GM12878 (cell line): Measurements from ENCODE around the gene ZMIZ1. TPM values are rescaled to one million over a fixed set of nuclear protein-coding genes. Genes with fewer than 3 reads are reported as not detected.

ENCODE experiments used
- ATAC-seq: fragments of 200-7000 bp; cut with Tn5 transposase; 3 replicates; pipeline ENCODE4 v1.9.1; 2020; ENCODE audit warnings: mild to moderate bottlenecking, moderate library complexity
- BruUV-seq: library from RNA; stranded (reverse); fragments of 400-500 nt; replicated peaks from 2 replicates; lab custom pipeline; 2021; lab: Mats Ljungman, UMichigan
- CTCF ChIA-PET: fragments of 300-600 bp; sonication (Branson Sonifier 250); formaldehyde crosslinking; extraction: SDS; loops from one replicate; lab custom pipeline; 2021; ENCODE audit warnings: inconsistent platforms; lab: Yijun Ruan, JAX
- POLR2A ChIA-PET: fragments of 350-600 bp; formaldehyde crosslinking; extraction: SDS; loops from one replicate; lab custom pipeline; 2021; ENCODE audit warnings: inconsistent platforms; lab: Charles Lee
- RAD21 ChIA-PET: fragments of 300-600 bp; sonication (Branson Sonifier 250); formaldehyde crosslinking; loops from one replicate; lab custom pipeline; 2023; ENCODE audit warnings: antibody characterized with exemption; ENCODE audit not compliant: unreplicated experiment; lab: Charles Lee
- SMC1A ChIA-PET: fragments of 300-600 bp; sonication (Branson Sonifier 250); formaldehyde crosslinking; loops from one replicate; lab custom pipeline; 2023; ENCODE audit not compliant: unreplicated experiment, uncharacterized antibody; lab: Charles Lee
- DNase-seq: peaks from one replicate; pipeline ENCODE4 v3.0.0-alpha.2; 2011; ENCODE audit warnings: low read depth, low spot score
- FAIRE-seq: peaks from 3 replicates; lab custom pipeline; 2011; peaks lifted over from hg19 to GRCh38; lab: Jason Lieb, UNC
- H2AFZ ChIP-seq: 2 replicates; pipeline ENCODE4 v1.6.0; 2011; ENCODE audit warnings: low read depth, low read length, control low read depth; ENCODE audit not compliant: control insufficient read depth
- H3K27ac ChIP-seq: 2 replicates; pipeline ENCODE4 v1.5.1; 2011; ENCODE audit warnings: control low read depth; ENCODE audit not compliant: control insufficient read depth, insufficient read depth
- H3K27me3 ChIP-seq, 2 experiments: replicated peaks in 1 of 2; 2 replicates each; pipeline versions ENCODE4 v1.6.0 to v1.6.1; 2011; ENCODE audit warnings: low read length in 1 of 2; ENCODE audit not compliant: control insufficient read depth in 2 of 2, insufficient read depth in 2 of 2
- H3K36me3 ChIP-seq, 2 experiments: 2 replicates each; pipeline ENCODE4 v1.5.1; 2011; ENCODE audit warnings: low read length in 1 of 2; ENCODE audit not compliant: control insufficient read depth in 2 of 2, insufficient read depth in 2 of 2
- H3K4me1 ChIP-seq: 2 replicates; pipeline ENCODE4 v1.6.1; 2011; ENCODE audit warnings: mild to moderate bottlenecking, low read length, moderate library complexity, mixed read lengths; ENCODE audit not compliant: control insufficient read depth, insufficient read depth
- H3K4me2 ChIP-seq: 2 replicates; pipeline ENCODE4 v1.6.0; 2011; ENCODE audit warnings: control low read depth; ENCODE audit not compliant: control insufficient read depth, insufficient read depth
- H3K4me3 ChIP-seq: fragments of 200-600 bp; sonication (generic); 2 replicates; pipeline ENCODE4 v1.5.1; 2016
- H3K79me2 ChIP-seq: 2 replicates; pipeline ENCODE4 v1.6.0; 2011; ENCODE audit warnings: low read length; ENCODE audit not compliant: control insufficient read depth, insufficient read depth
- H3K9ac ChIP-seq: 2 replicates; pipeline ENCODE4 v1.8.0; 2011; ENCODE audit warnings: low read length, control low read depth, mixed read lengths; ENCODE audit not compliant: control insufficient read depth, insufficient read depth
- H3K9me3 ChIP-seq: replicated peaks from 3 replicates; pipeline ENCODE4 v1.5.1; 2011; ENCODE audit warnings: mild to moderate bottlenecking, low read length; ENCODE audit not compliant: control insufficient read depth, insufficient read depth
- H4K20me1 ChIP-seq: 2 replicates; pipeline ENCODE4 v1.6.0; 2011; ENCODE audit not compliant: control insufficient read depth, insufficient read depth
- BCL3 ChIP-seq: IDR thresholded peaks from 2 replicates; pipeline ENCODE4 v1.6.1; 2011; ENCODE audit warnings: borderline replicate concordance, low read depth, mild to moderate bottlenecking, moderate library complexity, low read length; ENCODE audit not compliant: insufficient read depth, poor library complexity, severe bottlenecking
- BHLHE40 ChIP-seq, 2 experiments: fragments of 450-650 bp in 1 of 2; IDR thresholded peaks; 2 replicates each; pipeline ENCODE4 v1.6.1; 2011 to 2017; ENCODE audit warnings: low read depth in 2 of 2, borderline replicate concordance in 1 of 2, improper control_type of control experiment in 1 of 2, low read length in 1 of 2, mild to moderate bottlenecking in 1 of 2
- CBFB ChIP-seq: IDR thresholded peaks from 2 replicates; pipeline ENCODE4 v1.6.1; 2016; ENCODE audit warnings: antibody characterized with exemption, low read depth
- EED ChIP-seq: sonication (generic); IDR thresholded peaks from 2 replicates; pipeline ENCODE4 v1.6.1; 2016; ENCODE audit warnings: antibody characterized with exemption, low read depth
- EGR1 ChIP-seq, 2 experiments: IDR thresholded peaks; 1 replicate in 1 of 2; 2 replicates in 1 of 2; pipeline ENCODE4 v1.6.1; 2011 to 2012; ENCODE audit warnings: low read depth in 2 of 2, low read length in 2 of 2, borderline replicate concordance in 1 of 2, mild to moderate bottlenecking in 1 of 2, moderate library complexity in 1 of 2
- ELK1 ChIP-seq: IDR thresholded peaks from 2 replicates; pipeline ENCODE4 v1.6.1; 2012; ENCODE audit warnings: low read depth, low read length, improper control_type of control experiment
- ETV6 ChIP-seq, 2 experiments: fragments of 450-650 bp in 1 of 2; IDR thresholded peaks in 1 of 2; conservative IDR thresholded peaks in 1 of 2; 2 replicates each; pipeline ENCODE4 v1.6.1; 2014; ENCODE audit warnings: antibody characterized with exemption in 1 of 2, borderline replicate concordance in 1 of 2, low read depth in 1 of 2, mild to moderate bottlenecking in 1 of 2, moderate library complexity in 1 of 2
- HDAC6 ChIP-seq: fragments of 200-600 bp; sonication (generic); IDR thresholded peaks from one replicate; pipeline ENCODE4 v1.8.0; 2017; ENCODE audit warnings: antibody characterized with exemption; ENCODE audit not compliant: unreplicated experiment
- IRF4 ChIP-seq: IDR thresholded peaks from 2 replicates; pipeline ENCODE4 v1.6.1; 2011; ENCODE audit warnings: low read depth, low read length
- JUND ChIP-seq: IDR thresholded peaks from 2 replicates; pipeline ENCODE4 v1.6.1; 2012; ENCODE audit warnings: low read depth, mild to moderate bottlenecking, low read length, improper control_type of control experiment, moderate library complexity
- MXI1 ChIP-seq: fragments of 150-350 bp; IDR thresholded peaks from 2 replicates; pipeline ENCODE4 v1.6.1; 2011; ENCODE audit warnings: low read depth, mild to moderate bottlenecking, inconsistent platforms, low read length, improper control_type of control experiment
- MYB ChIP-seq: fragments of 150-350 bp; IDR thresholded peaks from 2 replicates; pipeline ENCODE4 v1.6.1; 2014; ENCODE audit warnings: mild to moderate bottlenecking, low read depth, low read length, borderline replicate concordance
- POLR2AphosphoS5 ChIP-seq: IDR thresholded peaks from 2 replicates; pipeline ENCODE4 v1.6.1; 2011; ENCODE audit warnings: mild to moderate bottlenecking, low read length, inconsistent platforms
- RAD51 ChIP-seq: fragments of 450-650 bp; IDR thresholded peaks from 2 replicates; pipeline ENCODE4 v1.6.1; 2016; ENCODE audit warnings: moderate library complexity, mild to moderate bottlenecking, inconsistent platforms
- RFX5 ChIP-seq: IDR thresholded peaks from 2 replicates; pipeline ENCODE4 v1.6.1; 2011; ENCODE audit warnings: low read depth, low read length, improper control_type of control experiment
- STAT3 ChIP-seq: IDR thresholded peaks from 2 replicates; pipeline ENCODE4 v1.6.1; 2011; ENCODE audit warnings: low read depth, low read length, improper control_type of control experiment
- ZSCAN29 ChIP-seq: fragments of 450-650 bp; IDR thresholded peaks from 2 replicates; pipeline ENCODE4 v1.6.1; 2017; ENCODE audit warnings: mild to moderate bottlenecking, moderate library complexity
- ZZZ3 ChIP-seq: IDR thresholded peaks from 2 replicates; pipeline ENCODE4 v1.6.1; 2011; ENCODE audit warnings: low read depth; ENCODE audit not compliant: control insufficient read depth, insufficient read length
- WGBS: methylation state at CpG from one replicate; pipeline ENCODE4 v1.1.6; 2016; ENCODE audit warnings: low lambda C conversion rate; ENCODE audit not compliant: insufficient replicate concordance, insufficient coverage; ENCODE audit errors: missing lambda C conversion rate; 5-methylcytosine and 5-hydroxymethylcytosine counted together
- in situ Hi-C: fragments of 300-500 bp; cut with MboI; formaldehyde crosslinking; loops from 9 replicates; pipeline ENCODE4 v1.14.3; 2018; ENCODE audit warnings: mixed read lengths
- intact Hi-C: fragments of 100-400 bp; cut with micrococcal nuclease; formaldehyde crosslinking; loops from one replicate; pipeline ENCODE4 v1.14.2; 2022; ENCODE audit not compliant: unreplicated experiment
- polyA plus RNA-seq, 11 experiments: library from polyadenylated mRNA; depleted of rRNA in 4 of 11; unstranded in 6 of 11; stranded (reverse) in 5 of 11; fragments of >200 nt; fragmentation: Nextera tagmentation in 4 of 11; fragmentation: Illumina TruSeq in 1 of 11; extraction: Ambion mirVana in 4 of 11; extraction: Trizol in 1 of 11; gene quantifications; 1 replicate in 1 of 11; 2 replicates in 10 of 11; pipeline versions ENCODE4 v1.2.1 to v1.2.3, GENCODE V29; 2011 to 2016; ENCODE audit warnings: inconsistent platforms in 2 of 11, missing spikeins in 2 of 11, low read depth in 1 of 11
- total RNA-seq, 4 experiments: library from RNA; depleted of rRNA in 3 of 4; stranded (reverse); fragments of >200 nt in 3 of 4; fragmentation: Illumina TruSeq in 1 of 4; extraction: Trizol in 1 of 4; gene quantifications; 2 replicates each; pipeline versions ENCODE4 v1.2.1 to v1.2.3, GENCODE V29; 2013 to 2021

The ZMIZ1 gene
- total and polyA plus RNA-seq, 10 of the 15 experiments (the other 5 are each of a cell fraction or from before 2014, with no cell fraction given) = 3.1 to 82.3 (median 14.9) TPM

DNA sequence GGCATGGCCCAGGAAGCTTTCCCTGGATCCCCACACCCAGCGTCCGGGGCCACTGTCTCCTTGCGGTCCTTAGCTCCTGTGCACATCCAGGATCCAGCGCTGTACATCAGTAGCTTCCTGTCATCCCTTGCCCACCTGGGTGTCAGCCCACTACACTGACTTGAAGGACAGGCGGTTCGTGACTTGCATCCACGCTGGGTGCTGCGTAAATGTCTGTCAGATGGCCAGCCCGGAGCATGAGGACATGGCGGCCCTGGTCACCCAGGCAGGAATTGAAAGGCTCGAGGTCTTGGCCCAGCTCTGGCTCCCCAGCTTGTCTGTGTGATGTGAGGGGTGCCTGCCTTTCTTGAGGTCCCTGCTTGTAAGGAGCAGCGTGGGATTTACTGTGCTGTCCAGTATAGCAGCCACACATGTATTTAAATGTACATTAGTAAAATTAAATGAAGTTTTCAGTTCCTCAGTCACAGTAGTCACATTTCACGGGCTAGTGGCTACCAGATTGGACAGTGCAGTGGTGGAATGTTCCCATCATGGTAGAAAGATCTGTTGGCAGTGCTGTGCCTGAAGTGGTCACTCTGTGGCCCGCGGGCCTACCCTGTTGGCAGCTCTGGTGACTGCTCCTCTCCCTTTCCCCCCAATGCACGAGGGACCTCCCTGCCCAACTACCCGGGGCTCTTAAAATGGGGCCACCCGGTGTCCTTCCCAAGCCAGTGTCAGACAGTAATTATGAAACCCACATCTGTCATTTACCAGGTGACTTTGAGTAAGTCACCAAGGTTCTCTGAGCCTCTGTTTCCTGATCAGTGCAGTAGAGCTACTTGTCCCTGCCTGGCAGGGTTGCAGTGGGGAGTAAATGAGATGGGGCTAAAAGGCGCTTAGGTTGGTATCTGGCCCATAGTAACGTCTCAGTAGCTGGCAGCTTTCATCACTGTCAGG, 180.7 kb downstream of the ZMIZ1 start (continued):
- TF ChIP-seq RFX5 (no peak), ZSCAN29 (no peak), HDAC6 (no peak), ELK1 (no peak), STAT3 (no peak), MYB (no peak), JUND (no peak), BHLHE40 (IDR thresholded peaks at IDR 0.05; ENCODE audit: borderline replicate concordance in 1 of 2, low read depth in 2 of 2, low read length in 1 of 2) (peak in 1 of 2 experiments; percentile 22; a peak in 2 of 4 replicates)

- H3K9me3 ChIP-seq = no peaks in the 10 kb centered on the region
- H4K20me1 ChIP-seq = peaks cover 7% of the 10 kb centered on the region; the same call in 1 of the 2 replicates
- no peak for FAIRE-seq
- H3K79me2 ChIP-seq = peaks cover 100% of the 10 kb centered on the region
- POLR2A ChIA-PET = interaction anchor here (0.9 to 12.4 kb wide), 2 partner anchors 9 to 36 kb away, joined by 3 to 100 read pairs; no protein-coding TSS in a partner anchor
- H3K9ac ChIP-seq = peak overlapping the region; percentile 93
- H3K4me1 ChIP-seq = peaks cover 95% of the 10 kb centered on the region
- no peak for DNase-seq
- H3K4me3 ChIP-seq = peak overlapping the region; percentile 80
- SMC1A ChIA-PET = interaction anchor here (1.3 to 9.5 kb wide), 6 partner anchors 9 to 99 kb away, joined by 4 to 115 read pairs (median 6); no protein-coding TSS in a partner anchor
- in situ Hi-C loops (no loop called here), intact Hi-C loops (no loop called here)
- no TSS peak for BruUV-seq
- peaks cover 0 to 9% of the 10 kb centered on the region in 2 experiments; a peak in 2 of 4 replicates for H3K36me3 ChIP-seq
- CTCF ChIA-PET = interaction anchor here (1.2 to 8.5 kb wide), 5 partner anchors 16 to 66 kb away, joined by 3 to 67 read pairs (median 18); no protein-coding TSS in a partner anchor
- no peaks in the 10 kb centered on the region for H3K27me3 ChIP-seq
- H3K27ac ChIP-seq = peak overlapping the region; percentile 92
- RAD21 ChIA-PET = interaction anchor here (0.7 to 11.1 kb wide), 7 partner anchors 13 to 97 kb away, joined by 3 to 165 read pairs (median 3); partner anchors contain the start of gene PPIF
- WGBS = 4% methylated on average over 5 of the region's 5 CpGs
- H3K4me2 ChIP-seq = peak overlapping the region; percentile 96
- H2AFZ ChIP-seq = no peak overlapping the region
- peak; percentile 22 for ATAC-seq
- no peak for TF ChIP-seq BCL3
- no peak; the same call in 1 of the 2 replicates for TF ChIP-seq CBFB
- TF ChIP-seq IRF4 = peak; percentile 6; the same call in 1 of the 2 replicates
- TF ChIP-seq POLR2AphosphoS5 = 0 out of 2 replicates have a peak, but pooled peaks have one; percentile 16
- peak in 1 of 2 experiments; percentile 28; a peak in 1 of 3 replicates for TF ChIP-seq EGR1 (IDR thresholded peaks at IDR 0.05; ENCODE audit: borderline replicate concordance in 1 of 2, low read depth in 2 of 2, low read length in 2 of 2)
- TF ChIP-seq EED = no peak; the same call in 1 of the 2 replicates
- TF ChIP-seq MXI1 = peak; percentile 70; the same call in 1 of the 2 replicates
- peak; percentile 50; the same call in 1 of the 2 replicates for TF ChIP-seq RAD51
- no peak for TF ChIP-seq ZZZ3
- peak in 1 of 2 experiments; percentile 88; a peak in 2 of 4 replicates for TF ChIP-seq ETV6 (conservative IDR thresholded peaks at IDR 0.05 in 1 of 2, IDR thresholded peaks at IDR 0.05 in 1 of 2; ENCODE audit: borderline replicate concordance in 1 of 2, low read depth in 1 of 2)
- TF ChIP-seq MYB = no peak
Observed at GRCh38 chr10:79250259-79250658, 181.5 kb downstream of the ZMIZ1 start.
